AG08395 (cell line): Measurements from ENCODE around the gene C22orf15.
A peak's percentile ranks its signal among the peaks of the same experiment; 100 is the strongest.

Source experiments
- DNase-seq: peaks from one replicate; pipeline ENCODE4 v3.0.0; 2012; ENCODE audit warnings: mixed read lengths, low spot score

The C22orf15 gene

GRCh38 chr22:23773483-23774113 is 10.8 kb downstream of the C22orf15 start:
- no peak for DNase-seq

GRCh38 chr22:23774114-23774921 is 11.5 kb downstream of the C22orf15 start:
- no peak for DNase-seq

GRCh38 chr22:23774922-23775436 is 12.2 kb downstream of the C22orf15 start:
- peak; percentile 72 for DNase-seq

GRCh38 chr22:23775779-23776375 is 13.1 kb downstream of the C22orf15 start:
- no peak for DNase-seq

GRCh38 chr22:23777776-23778576 is 15.2 kb downstream of the C22orf15 start:
- DNase-seq, result no peak

- no peak for DNase-seq
These were observed 15.7 kb downstream of the C22orf15 start for GRCh38 chr22:23778577-23778900.

- no peak for DNase-seq
These were observed 16.3 kb downstream of the C22orf15 start for GRCh38 chr22:23779083-23779482.

GRCh38 chr22:23779731-23780130 is 16.9 kb downstream of the C22orf15 start:
- no peak for DNase-seq

GRCh38 chr22:23780146-23780748 is 17.5 kb downstream of the C22orf15 start:
- no peak for DNase-seq

- DNase-seq, result no peak
These were observed 18.3 kb downstream of the C22orf15 start for GRCh38 chr22:23781065-23781464.

GRCh38 chr22:23781511-23782183 is 18.9 kb downstream of the C22orf15 start:
- DNase-seq, result peak; percentile 89

GRCh38 chr22:23782252-23782651 is 19.5 kb downstream of the C22orf15 start:
- DNase-seq, result no peak

- DNase-seq, result no peak
These were observed 19.9 kb downstream of the C22orf15 start for GRCh38 chr22:23782703-23783102.

- DNase-seq, result no peak
These were observed 20.7 kb downstream of the C22orf15 start for GRCh38 chr22:23783265-23784150.

- DNase-seq, result peak; percentile 19
These were observed 21.5 kb downstream of the C22orf15 start for GRCh38 chr22:23784215-23784732.

GRCh38 chr22:23786261-23786710 is 23.5 kb downstream of the C22orf15 start:
- DNase-seq, result no peak

GRCh38 chr22:23786752-23787599 is 24.2 kb downstream of the C22orf15 start, which contains the start of gene SMARCB1:
Gene SMARCB1 (plus strand): TSS chr22:23786966. CDS start chr22:23787170, 204 bp downstream.
- DNase-seq, result peak; percentile 95

- DNase-seq, result no peak
These were observed 24.8 kb downstream of the C22orf15 start for GRCh38 chr22:23787600-23787896.

GRCh38 chr22:23787910-23788309 is 25.1 kb downstream of the C22orf15 start:
- no peak for DNase-seq
